HepG2 (cell line): Measurements from ENCODE around the gene HES1. TPM values are rescaled to one million over a fixed set of nuclear protein-coding genes. Genes with fewer than 3 reads are reported as not detected.

ENCODE experiments used
- CBFB ChIP-seq: sonication (generic); formaldehyde crosslinking; IDR thresholded peaks from 2 replicates; pipeline ENCODE4 v1.4.0; 2020; ENCODE audit warnings: missing genetic modification reagents
- HNF1A ChIP-seq, 2 experiments: sonication (generic) in 1 of 2; formaldehyde crosslinking in 1 of 2; IDR thresholded peaks; 2 replicates each; pipeline versions ENCODE4 v1.4.0 to v1.6.1; 2016 to 2020; ENCODE audit warnings: borderline replicate concordance in 1 of 2, low read depth in 1 of 2, mild to moderate bottlenecking in 1 of 2, missing genetic modification reagents in 1 of 2
- HOMEZ ChIP-seq: IDR thresholded peaks from 2 replicates; pipeline ENCODE4 v1.6.1; 2016; ENCODE audit warnings: low read depth
- HOXA3 ChIP-seq: sonication (generic); formaldehyde crosslinking; IDR thresholded peaks from 2 replicates; pipeline ENCODE4 v1.5.0; 2020; ENCODE audit warnings: missing genetic modification reagents
- JARID2 ChIP-seq: sonication (generic); formaldehyde crosslinking; IDR thresholded peaks from 2 replicates; pipeline ENCODE4 v1.8.1; 2023; ENCODE audit warnings: missing genetic modification reagents, inconsistent platforms; ENCODE audit not compliant: insufficient replicate concordance
- MYC ChIP-seq: sonication (generic); formaldehyde crosslinking; IDR thresholded peaks from 2 replicates; pipeline ENCODE4 v1.9.0; 2021; ENCODE audit warnings: missing genetic modification reagents, borderline replicate concordance
- MZF1 ChIP-seq: sonication (generic); formaldehyde crosslinking; IDR thresholded peaks from 2 replicates; pipeline ENCODE4 v1.8.1; 2023; ENCODE audit warnings: mild to moderate bottlenecking, missing genetic modification reagents, borderline replicate concordance
- NR2F1 ChIP-seq, 2 experiments: fragments of 450-650 bp in 1 of 2; formaldehyde crosslinking in 1 of 2; IDR thresholded peaks; 2 replicates each; pipeline versions ENCODE4 v1.5.0 to v1.6.1; 2016 to 2020; ENCODE audit warnings: mild to moderate bottlenecking in 1 of 2, missing compliant biosample characterization in 1 of 2, missing genetic modification reagents in 1 of 2, moderate library complexity in 1 of 2
- SPEN ChIP-seq: sonication (generic); formaldehyde crosslinking; IDR thresholded peaks from 2 replicates; pipeline ENCODE4 v1.5.1; 2020; ENCODE audit warnings: low read depth, mild to moderate bottlenecking, missing genetic modification reagents
- ZBED4 ChIP-seq: sonication (generic); formaldehyde crosslinking; IDR thresholded peaks from 2 replicates; pipeline ENCODE4 v1.4.0; 2020; ENCODE audit warnings: missing genetic modification reagents, borderline replicate concordance
- ZBTB7A ChIP-seq: sonication (generic); formaldehyde crosslinking; IDR thresholded peaks from 2 replicates; pipeline ENCODE4 v1.8.0; 2022; ENCODE audit warnings: mild to moderate bottlenecking, missing genetic modification reagents
- ZNF263 ChIP-seq: sonication (generic); formaldehyde crosslinking; IDR thresholded peaks from 2 replicates; pipeline ENCODE4 v1.4.0; 2020; ENCODE audit warnings: missing genetic modification reagents
- ZNF432 ChIP-seq: sonication (generic); formaldehyde crosslinking; IDR thresholded peaks from 2 replicates; pipeline ENCODE4 v1.5.0; 2020; ENCODE audit warnings: missing genetic modification reagents, mild to moderate bottlenecking, borderline replicate concordance
- ZNF660 ChIP-seq: sonication (generic); formaldehyde crosslinking; IDR thresholded peaks from 2 replicates; pipeline ENCODE4 v1.5.1; 2020; ENCODE audit warnings: mild to moderate bottlenecking, low read depth, missing genetic modification reagents, borderline replicate concordance
- polyA plus RNA-seq, 8 experiments: library from polyadenylated mRNA; depleted of rRNA in 3 of 8; stranded (reverse) in 7 of 8; unstranded in 1 of 8; fragments of >200 nt; fragmentation: Illumina TruSeq in 4 of 8; extraction: Trizol in 4 of 8; gene quantifications; 2 replicates each; pipeline versions ENCODE4 v1.2.1 to v1.2.3, GENCODE V29; 2011 to 2016; ENCODE audit warnings: low read depth in 4 of 8, missing spikeins in 1 of 8, mixed read lengths in 1 of 8; ENCODE audit not compliant: insufficient read depth in 1 of 8
- total RNA-seq, 5 experiments: library from RNA; depleted of rRNA; stranded (reverse); fragments of >200 nt; fragmentation: Illumina TruSeq; extraction: Trizol; gene quantifications; 2 replicates each; pipeline ENCODE4 v1.2.3, GENCODE V29; 2016; ENCODE audit warnings: low read depth in 1 of 5

Gene HES1
- total and polyA plus RNA-seq, 2 of the 13 experiments (the other 11 are each of a cell fraction or from before 2014, with no cell fraction given), result 15.4 to 19.8 TPM

- TF ChIP-seq HOMEZ (CRISPR knock-in tag) (peak; percentile 80; the same call in 1 of the 2 replicates), MZF1 (CRISPR knock-in tag) (no peak), ZNF263 (no peak), ZNF660 (CRISPR knock-in tag) (no peak), MYC (peak; percentile 51), CBFB (CRISPR knock-in tag) (no peak), ZBTB7A (CRISPR knock-in tag) (no peak; the same call in 1 of the 2 replicates), SPEN (CRISPR knock-in tag) (peak; percentile 64; the same call in 1 of the 2 replicates), JARID2 (CRISPR knock-in tag) (no peak), HNF1A (IDR thresholded peaks at IDR 0.05; ENCODE audit: low read depth) (peak; percentile 95), HNF1A (CRISPR knock-in tag; IDR thresholded peaks at IDR 0.05; ENCODE audit: borderline replicate concordance) (peak; percentile 99), NR2F1 (CRISPR knock-in tag; IDR thresholded peaks at IDR 0.05) (peak; percentile 44 to 49; a peak in 2 of 4 replicates), ZBED4 (CRISPR knock-in tag) (no peak), HOXA3 (CRISPR knock-in tag) (peak; percentile 99), ZNF432 (CRISPR knock-in tag) (no peak)
These were observed 23.5 kb upstream of the HES1 start (continued) for GRCh38 chr3:194112120-194113106.
